DOHH2 (cell line): Measurements from ENCODE around the gene ZBTB7C.

Experiments
- H3F3A ChIP-seq: fragments of 200-600 bp; sonication (generic), shearing (Covaris generic); 2 replicates; pipeline ENCODE4 v1.6.0; 2016; ENCODE audit warnings: antibody characterized with exemption, mild to moderate bottlenecking; ENCODE audit not compliant: control insufficient read depth, insufficient read depth
- H3K27ac ChIP-seq: fragments of 200-600 bp; sonication (generic); 2 replicates; pipeline ENCODE4 v1.5.1; 2014; ENCODE audit warnings: low read depth, mild to moderate bottlenecking, low read length, moderate library complexity
- H3K27me3 ChIP-seq: fragments of 200-600 bp; sonication (generic); 2 replicates; pipeline ENCODE4 v1.6.1; 2014; ENCODE audit warnings: mild to moderate bottlenecking, low read length, mixed read lengths; ENCODE audit not compliant: control insufficient read depth
- H3K36me3 ChIP-seq: fragments of 200-600 bp; sonication (generic); 2 replicates; pipeline ENCODE4 v1.6.1; 2014; ENCODE audit warnings: mild to moderate bottlenecking, low read length, moderate library complexity, mixed read lengths; ENCODE audit not compliant: control insufficient read depth
- H3K4me1 ChIP-seq: fragments of 200-600 bp; sonication (generic); 2 replicates; pipeline ENCODE4 v1.6.1; 2014; ENCODE audit warnings: mild to moderate bottlenecking, low read length, mixed read lengths; ENCODE audit not compliant: control insufficient read depth
- H3K4me2 ChIP-seq: fragments of 200-600 bp; sonication (generic); 2 replicates; pipeline ENCODE4 v1.6.0; 2014; ENCODE audit warnings: mild to moderate bottlenecking, low read length, moderate library complexity
- H3K4me3 ChIP-seq: fragments of 200-600 bp; sonication (generic); 2 replicates; pipeline ENCODE4 v1.5.1; 2014; ENCODE audit warnings: mild to moderate bottlenecking, low read length, mixed read lengths
- H3K79me2 ChIP-seq: fragments of 200-600 bp; sonication (generic); 2 replicates; pipeline ENCODE4 v1.6.1; 2014; ENCODE audit warnings: mild to moderate bottlenecking, low read length, mixed read lengths; ENCODE audit not compliant: control insufficient read depth
- H3K9me2 ChIP-seq: fragments of 200-600 bp; sonication (generic); replicated peaks from 2 replicates; pipeline ENCODE4 v1.6.1; 2014; ENCODE audit warnings: mild to moderate bottlenecking, low read length, mixed read lengths; ENCODE audit not compliant: control insufficient read depth
- H3K9me3 ChIP-seq: fragments of 200-600 bp; sonication (generic); 2 replicates; pipeline ENCODE4 v1.6.1; 2014; ENCODE audit warnings: antibody characterized with exemption, low read length, mixed read lengths; ENCODE audit not compliant: control insufficient read depth, insufficient read depth
- H4K20me1 ChIP-seq: fragments of 200-600 bp; sonication (generic); 2 replicates; pipeline ENCODE4 v1.6.0; 2014; ENCODE audit warnings: low read depth, mild to moderate bottlenecking, antibody characterized with exemption, low read length, moderate library complexity; ENCODE audit not compliant: control insufficient read depth, insufficient read depth
- CTCF ChIP-seq: fragments of 200-600 bp; sonication (generic); IDR thresholded peaks from one replicate; pipeline ENCODE4 v1.5.1; 2014; ENCODE audit warnings: antibody characterized with exemption, mild to moderate bottlenecking, low read depth, low read length; ENCODE audit not compliant: poor library complexity, severe bottlenecking
- EZH2phosphoT487 ChIP-seq: fragments of 200-600 bp; sonication (generic); IDR thresholded peaks from 2 replicates; pipeline ENCODE4 v1.6.1; 2017; ENCODE audit warnings: borderline replicate concordance, mild to moderate bottlenecking, antibody characterized with exemption, low read length, moderate library complexity, mixed read lengths

ZBTB7C gene

GRCh38 chr18:48228301-48228715 lies 180.9 kb downstream of the ZBTB7C start:
- H3K4me2 ChIP-seq, result no peak overlapping the region
- H3K79me2 ChIP-seq, result no peaks in the 10 kb centered on the region
- H3K4me3 ChIP-seq, result no peak overlapping the region
- no peaks in the 10 kb centered on the region for H3K9me3 ChIP-seq
- no peaks in the 10 kb centered on the region for H3K4me1 ChIP-seq
- no peaks in the 10 kb centered on the region for H4K20me1 ChIP-seq
- no peaks in the 10 kb centered on the region for H3K36me3 ChIP-seq
- no peaks in the 10 kb centered on the region for H3F3A ChIP-seq
- no peaks in the 10 kb centered on the region for H3K27me3 ChIP-seq
- no peak overlapping the region for H3K27ac ChIP-seq
- TF ChIP-seq CTCF, result no peak
- no peak for TF ChIP-seq EZH2phosphoT487
- no peaks in the 10 kb centered on the region for H3K9me2 ChIP-seq

- no peak overlapping the region for H3K27ac ChIP-seq
- H3K4me2 ChIP-seq, result no peak overlapping the region
- no peaks in the 10 kb centered on the region for H3K9me3 ChIP-seq
- H3F3A ChIP-seq, result no peaks in the 10 kb centered on the region
- no peaks in the 10 kb centered on the region for H4K20me1 ChIP-seq
- no peaks in the 10 kb centered on the region for H3K27me3 ChIP-seq
- H3K4me1 ChIP-seq, result no peaks in the 10 kb centered on the region
- TF ChIP-seq CTCF (no peak), EZH2phosphoT487 (no peak)
- no peak overlapping the region for H3K4me3 ChIP-seq
- no peaks in the 10 kb centered on the region for H3K9me2 ChIP-seq
- H3K36me3 ChIP-seq, result no peaks in the 10 kb centered on the region
- H3K79me2 ChIP-seq, result no peaks in the 10 kb centered on the region
These were observed 182.0 kb downstream of the ZBTB7C start for GRCh38 chr18:48227206-48227605.

GRCh38 chr18:48226401-48226800 lies 182.8 kb downstream of the ZBTB7C start:
- H3K9me2 ChIP-seq, result no peaks in the 10 kb centered on the region
- no peak for TF ChIP-seq CTCF
- no peak for TF ChIP-seq EZH2phosphoT487
- H3K36me3 ChIP-seq, result no peaks in the 10 kb centered on the region
- H3K27me3 ChIP-seq, result no peaks in the 10 kb centered on the region
- H3K27ac ChIP-seq, result no peak overlapping the region
- no peaks in the 10 kb centered on the region for H3K9me3 ChIP-seq
- no peaks in the 10 kb centered on the region for H3F3A ChIP-seq
- H4K20me1 ChIP-seq, result no peaks in the 10 kb centered on the region
- no peak overlapping the region for H3K4me2 ChIP-seq
- H3K4me1 ChIP-seq, result no peaks in the 10 kb centered on the region
- H3K4me3 ChIP-seq, result no peak overlapping the region
- H3K79me2 ChIP-seq, result no peaks in the 10 kb centered on the region

- H3K27ac ChIP-seq, result no peak overlapping the region
- H3K4me1 ChIP-seq, result no peaks in the 10 kb centered on the region
- no peaks in the 10 kb centered on the region for H3K9me3 ChIP-seq
- no peaks in the 10 kb centered on the region for H3K79me2 ChIP-seq
- H3K27me3 ChIP-seq, result no peaks in the 10 kb centered on the region
- H3K9me2 ChIP-seq, result no peaks in the 10 kb centered on the region
- H3K4me3 ChIP-seq, result no peak overlapping the region
- no peaks in the 10 kb centered on the region for H3F3A ChIP-seq
- H3K4me2 ChIP-seq, result no peak overlapping the region
- no peak for TF ChIP-seq EZH2phosphoT487
- TF ChIP-seq CTCF, result no peak
- H4K20me1 ChIP-seq, result no peaks in the 10 kb centered on the region
- H3K36me3 ChIP-seq, result no peaks in the 10 kb centered on the region
These were observed 187.1 kb downstream of the ZBTB7C start for GRCh38 chr18:48222118-48222517.
